ENCODE measurements around the gene EPHA3.

The EPHA3 gene

GRCh38 chr3:89362496-89362895 is 255.1 kb downstream of the EPHA3 start:
- no peak overlapping the region for H3K4me3 ChIP-seq (ENCODE audit: low read depth, low read length)

DNA sequence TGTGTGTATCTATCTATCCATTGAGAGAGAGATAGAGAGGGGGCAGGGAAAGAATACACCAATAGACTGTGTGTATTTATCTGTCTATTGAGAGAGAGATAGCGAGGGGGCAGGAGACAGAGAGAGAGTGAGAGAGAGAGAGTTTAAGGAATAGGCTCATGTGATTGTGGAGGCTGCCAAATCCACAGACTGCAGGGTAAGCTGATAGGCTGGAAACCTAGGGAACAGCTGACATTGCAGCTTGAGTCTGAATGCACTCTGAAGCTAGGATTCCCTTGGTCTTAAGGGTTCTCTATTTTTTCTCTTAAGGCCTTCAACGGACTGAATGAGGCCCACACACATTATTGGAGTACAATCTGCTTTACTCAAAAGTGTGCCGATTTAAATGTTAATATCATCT is 255.8 kb downstream of the EPHA3 start:
- TF ChIP-seq, protein P1, sequence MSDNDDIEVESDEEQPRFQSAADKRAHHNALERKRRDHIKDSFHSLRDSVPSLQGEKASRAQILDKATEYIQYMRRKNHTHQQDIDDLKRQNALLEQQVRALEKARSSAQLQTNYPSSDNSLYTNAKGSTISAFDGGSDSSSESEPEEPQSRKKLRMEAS (IDR thresholded peaks at IDR 0.05; ENCODE audit: low read depth, low read length) = no peak
- TF ChIP-seq MYC (IDR thresholded peaks at IDR 0.05; ENCODE audit: low read depth, low read length) = no peak
- TF ChIP-seq CTCF (IDR thresholded peaks at IDR 0.05; ENCODE audit: low read depth, low read length) = no peak
- no peak for TF ChIP-seq POLR2A (IDR thresholded peaks at IDR 0.05; ENCODE audit: extremely low read depth, insufficient read length)
- H3K4me3 ChIP-seq (ENCODE audit: low read depth, low read length) = no peak overlapping the region
- DNase-seq (ENCODE audit: low read depth) = no peak

More at GRCh38 chr3:89362496-89362895, 255.1 kb downstream of the EPHA3 start:
- no peak for DNase-seq (ENCODE audit: low read depth)
- TF ChIP-seq CTCF (IDR thresholded peaks at IDR 0.05; ENCODE audit: low read depth, low read length) (no peak), POLR2A (IDR thresholded peaks at IDR 0.05; ENCODE audit: extremely low read depth, insufficient read length) (no peak)

GRCh38 chr3:89364314-89364713 is 256.9 kb downstream of the EPHA3 start:
- no peak overlapping the region for H3K4me3 ChIP-seq (ENCODE audit: low read depth, low read length)
- DNase-seq (ENCODE audit: low read depth) = no peak
- TF ChIP-seq MYC (IDR thresholded peaks at IDR 0.05; ENCODE audit: low read depth, low read length) = no peak
- TF ChIP-seq POLR2A (IDR thresholded peaks at IDR 0.05; ENCODE audit: extremely low read depth, insufficient read length) = no peak
- TF ChIP-seq, protein P1 (IDR thresholded peaks at IDR 0.05; ENCODE audit: low read depth, low read length) = no peak

GRCh38 chr3:89367166-89367565 is 259.7 kb downstream of the EPHA3 start:
- no peak for DNase-seq (ENCODE audit: low read depth)
- no peak for TF ChIP-seq CTCF (IDR thresholded peaks at IDR 0.05; ENCODE audit: low read depth, low read length)
- TF ChIP-seq POLR2A (IDR thresholded peaks at IDR 0.05; ENCODE audit: extremely low read depth, insufficient read length) = no peak
- TF ChIP-seq, protein P1 (IDR thresholded peaks at IDR 0.05; ENCODE audit: low read depth, low read length) = no peak
- TF ChIP-seq MYC (IDR thresholded peaks at IDR 0.05; ENCODE audit: low read depth, low read length) = no peak
- no peak overlapping the region for H3K4me3 ChIP-seq (ENCODE audit: low read depth, low read length)

GRCh38 chr3:89368846-89369245 is 261.4 kb downstream of the EPHA3 start:
- TF ChIP-seq, protein P1 (IDR thresholded peaks at IDR 0.05; ENCODE audit: low read depth, low read length) = no peak
- TF ChIP-seq CTCF (IDR thresholded peaks at IDR 0.05; ENCODE audit: low read depth, low read length) = no peak
- DNase-seq (ENCODE audit: low read depth) = no peak
- H3K4me3 ChIP-seq (ENCODE audit: low read depth, low read length) = no peak overlapping the region

- TF ChIP-seq, protein P1 (IDR thresholded peaks at IDR 0.05; ENCODE audit: low read depth, low read length) = no peak
- no peak for TF ChIP-seq POLR2A (IDR thresholded peaks at IDR 0.05; ENCODE audit: extremely low read depth, insufficient read length)
- TF ChIP-seq CTCF (IDR thresholded peaks at IDR 0.05; ENCODE audit: low read depth, low read length) = no peak
- no peak for TF ChIP-seq MYC (IDR thresholded peaks at IDR 0.05; ENCODE audit: low read depth, low read length)
- DNase-seq (ENCODE audit: low read depth) = no peak
- no peak overlapping the region for H3K4me3 ChIP-seq (ENCODE audit: low read depth, low read length)
Measured at GRCh38 chr3:89372456-89372855, 265.0 kb downstream of the EPHA3 start.
